GM21786 (cell line): ENCODE measurements around the gene GPR160.

Source experiments
- ATAC-seq: cut with Tn5 transposase; IDR thresholded peaks from one replicate; pipeline ENCODE4 v1.9.1; 2021; ENCODE audit not compliant: unreplicated experiment

GPR160 gene

DNA sequence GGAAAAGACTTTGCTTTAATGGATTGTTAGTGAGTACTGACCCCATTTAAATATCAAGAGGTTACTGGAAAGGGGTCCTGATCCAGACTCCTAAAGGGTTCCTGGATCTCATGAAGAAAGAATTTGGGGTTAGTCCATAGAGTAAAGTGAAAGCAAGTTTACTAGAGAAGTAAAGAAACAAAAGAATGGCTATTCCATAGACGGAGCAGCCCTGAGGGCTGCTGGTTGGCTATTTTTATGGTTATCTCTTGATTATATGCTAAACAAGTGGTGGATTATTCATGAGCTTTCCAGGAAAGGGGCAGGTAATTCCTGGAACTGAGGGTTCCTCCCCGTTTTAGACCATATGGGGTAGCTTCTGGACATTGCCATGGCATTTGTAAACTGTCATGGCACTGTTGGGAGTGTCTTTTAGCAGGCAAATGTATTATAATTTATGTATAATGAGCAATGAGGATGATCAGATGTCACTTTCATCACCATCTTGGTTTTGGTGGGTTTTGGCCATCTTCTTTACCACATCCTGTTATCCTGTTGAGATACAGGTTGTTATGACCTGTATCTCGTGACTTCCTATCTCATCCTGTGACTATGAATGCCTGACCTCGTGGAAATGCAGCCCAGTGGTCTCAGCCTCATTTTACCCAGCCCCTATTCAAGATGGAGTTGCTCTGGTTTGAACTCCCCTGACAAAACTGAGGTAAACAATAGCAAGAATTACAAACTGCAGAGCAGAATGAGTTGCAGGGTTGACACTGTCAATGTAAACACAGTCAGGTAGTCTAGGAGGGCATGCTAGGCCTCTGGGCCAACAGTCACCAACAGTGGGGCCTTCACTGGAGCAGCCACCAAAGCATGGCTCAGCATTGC is 10.3 kb upstream of the GPR160 start:
- no peak for ATAC-seq

DNA sequence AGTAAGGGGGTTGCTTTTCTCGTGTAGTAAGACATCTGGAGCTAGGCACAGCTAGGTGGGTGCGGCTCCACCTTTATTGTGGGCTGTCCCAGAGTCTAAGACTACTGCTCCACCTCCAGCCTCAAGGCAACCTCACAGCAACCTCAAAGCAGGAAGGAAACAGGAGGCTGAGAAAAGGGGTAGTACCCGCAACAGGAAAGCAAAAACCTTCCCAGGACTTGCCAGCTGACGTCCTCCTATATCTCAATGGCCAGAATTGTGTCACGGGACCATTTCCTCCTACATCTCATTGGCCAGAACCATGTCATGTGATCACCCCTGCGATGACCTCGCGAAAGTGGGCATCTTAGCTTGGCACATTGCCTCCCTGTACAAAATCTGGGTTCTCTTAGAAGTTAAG is 4.3 kb upstream of the GPR160 start:
- no peak for ATAC-seq

DNA sequence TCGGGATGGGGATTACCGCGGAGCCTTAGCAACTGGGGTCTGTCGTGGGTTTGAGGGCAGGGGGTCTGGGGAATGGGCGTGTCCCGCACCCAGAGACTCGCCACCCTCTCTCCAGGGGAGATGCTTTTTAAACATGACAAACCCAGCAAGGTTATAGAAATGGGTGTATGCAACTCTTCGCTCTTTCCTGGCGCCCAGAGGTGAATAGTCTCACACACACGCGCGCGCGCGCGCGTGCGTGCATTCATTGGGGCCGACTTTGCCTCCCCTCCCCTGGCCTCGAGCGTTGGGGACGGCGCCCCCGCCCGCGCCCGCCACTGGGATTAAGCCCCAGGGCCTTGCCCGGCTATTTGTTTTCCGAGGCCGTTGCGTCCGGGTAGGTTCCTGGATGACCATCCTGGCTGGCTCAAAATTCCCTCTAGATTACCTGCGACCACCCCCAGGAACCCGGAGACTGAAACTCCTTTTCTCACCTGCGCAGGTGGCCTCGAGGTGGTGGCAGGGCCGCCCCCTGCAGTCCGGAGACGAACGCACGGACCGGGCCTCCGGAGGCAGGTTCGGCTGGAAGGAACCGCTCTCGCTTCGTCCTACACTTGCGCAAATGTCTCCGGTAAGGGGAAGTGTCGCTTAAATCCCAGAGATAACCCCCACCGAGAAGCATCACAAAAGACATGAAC is 777 bp downstream of the GPR160 start:
- ATAC-seq, result no peak

DNA sequence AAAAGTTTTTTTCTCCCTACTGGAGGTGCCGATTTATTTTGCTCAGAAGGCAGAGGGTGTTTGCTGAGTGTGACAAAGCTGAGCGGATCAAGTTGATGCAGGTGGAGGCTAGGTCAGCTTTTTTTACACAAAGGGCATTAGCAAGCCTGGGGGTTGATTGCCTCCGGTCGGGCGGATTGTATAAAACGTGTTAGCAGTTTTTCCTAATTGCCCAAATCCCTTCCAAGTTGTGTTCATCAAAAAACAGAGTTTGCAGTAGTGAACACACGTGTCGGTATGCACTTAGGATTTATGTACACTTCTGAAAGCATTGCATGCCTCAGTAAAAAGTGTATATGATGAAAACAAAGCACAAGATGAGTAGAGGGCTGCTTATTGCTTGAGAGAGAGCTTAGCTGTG is 2.6 kb downstream of the GPR160 start:
- ATAC-seq, result no peak

DNA sequence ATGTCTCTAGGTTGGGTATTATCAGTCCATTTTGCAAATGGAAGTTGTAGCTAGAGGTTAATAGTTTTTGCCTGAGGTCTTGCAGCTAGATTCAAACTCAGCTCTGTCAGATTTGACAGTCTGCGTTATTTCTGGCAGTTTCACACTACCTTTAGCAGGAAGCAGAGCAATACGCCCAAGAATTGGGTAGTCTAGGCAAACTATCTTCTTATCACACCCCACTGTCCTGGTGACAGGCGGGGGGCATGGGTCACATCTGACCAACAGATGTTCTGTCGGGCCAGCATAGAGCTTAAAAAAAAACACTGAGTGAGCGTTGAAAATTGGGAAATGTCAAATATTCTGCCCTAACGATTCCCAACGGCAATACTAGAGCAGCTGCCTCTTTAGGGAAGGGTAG is 5.7 kb downstream of the GPR160 start:
- ATAC-seq, result no peak

DNA sequence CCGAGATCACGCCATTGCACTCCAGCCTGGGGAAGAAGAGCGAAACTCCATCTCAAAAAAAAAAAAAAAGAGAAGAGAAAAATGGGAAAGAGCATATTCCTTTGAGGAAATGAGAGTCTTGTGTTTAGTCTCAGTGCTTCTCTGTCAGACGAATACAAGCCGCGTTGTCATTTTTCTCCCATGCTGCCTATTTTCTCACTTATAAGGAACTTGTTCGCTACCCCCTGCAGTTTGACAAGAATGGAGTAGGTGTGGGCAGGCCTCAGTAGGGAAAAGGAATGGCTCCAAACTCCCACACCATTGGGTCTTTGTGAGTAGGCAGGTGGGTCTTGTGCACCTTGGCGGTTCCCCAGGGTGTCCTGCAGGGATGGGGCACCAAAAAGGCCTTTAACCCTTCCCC is 6.5 kb downstream of the GPR160 start:
- ATAC-seq, result no peak

DNA sequence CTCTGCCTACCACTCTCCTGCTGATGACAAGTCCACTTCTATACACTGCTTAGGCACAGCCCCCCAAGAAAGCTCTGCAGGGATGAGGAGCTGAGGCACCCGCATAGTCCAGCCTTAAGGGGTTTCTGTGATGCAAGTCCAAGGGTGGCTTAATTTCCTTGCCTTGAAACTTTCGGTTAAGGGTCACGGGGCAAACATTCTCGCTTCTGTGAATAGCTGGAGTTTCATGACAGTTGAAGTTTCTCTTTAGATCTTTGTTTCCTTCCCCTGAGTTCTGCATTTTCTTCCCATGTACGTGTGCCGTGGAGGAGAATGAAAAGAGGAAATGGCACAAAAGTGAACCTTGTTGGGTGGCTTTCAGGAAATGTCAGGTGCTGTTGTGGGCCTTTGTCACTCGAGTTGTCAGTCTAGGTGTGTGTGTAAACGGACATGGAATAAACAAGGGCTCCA is 7.0 kb downstream of the GPR160 start:
- ATAC-seq, result peak; percentile 88

DNA sequence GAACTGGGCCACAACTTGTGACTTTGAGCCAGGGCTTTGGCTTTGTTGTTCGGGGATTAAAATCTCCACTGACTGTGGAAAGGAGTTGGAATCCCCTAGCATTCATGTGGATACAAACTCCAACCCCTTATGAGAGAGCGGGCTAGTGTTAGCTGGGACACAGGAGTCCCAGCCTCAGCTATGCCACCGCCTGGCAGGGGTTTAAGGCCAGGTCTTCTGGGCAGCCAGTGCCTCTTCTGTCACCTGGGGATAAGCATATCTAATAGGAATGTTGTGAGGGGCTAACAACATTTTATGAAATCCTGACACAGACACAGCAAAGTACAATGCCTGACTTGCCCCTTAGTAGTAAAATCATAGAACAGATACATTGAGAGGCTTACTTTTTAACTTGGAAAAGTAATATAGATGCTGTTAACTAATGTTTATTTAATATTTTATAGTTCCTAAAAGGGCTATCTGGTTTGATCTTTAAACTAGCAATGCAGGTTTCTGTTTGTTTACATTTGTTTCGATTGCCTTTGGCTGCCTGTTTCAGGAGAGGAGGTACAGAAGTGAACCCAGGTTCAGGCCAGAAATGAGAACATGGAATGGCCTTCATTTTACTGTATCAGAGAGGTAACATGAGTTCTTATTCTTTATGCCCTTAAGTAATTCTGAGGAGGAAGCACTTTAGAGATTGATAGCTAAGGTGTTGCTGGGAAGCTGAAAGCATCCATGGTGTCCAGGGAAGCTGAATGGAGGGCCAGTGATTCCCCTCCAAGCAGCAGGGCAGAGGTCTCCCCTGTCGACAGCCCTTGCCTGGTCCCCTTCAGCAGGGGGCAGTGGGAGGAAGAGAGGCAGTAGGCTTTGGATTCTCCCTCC is 8.7 kb downstream of the GPR160 start:
- no peak for ATAC-seq

DNA sequence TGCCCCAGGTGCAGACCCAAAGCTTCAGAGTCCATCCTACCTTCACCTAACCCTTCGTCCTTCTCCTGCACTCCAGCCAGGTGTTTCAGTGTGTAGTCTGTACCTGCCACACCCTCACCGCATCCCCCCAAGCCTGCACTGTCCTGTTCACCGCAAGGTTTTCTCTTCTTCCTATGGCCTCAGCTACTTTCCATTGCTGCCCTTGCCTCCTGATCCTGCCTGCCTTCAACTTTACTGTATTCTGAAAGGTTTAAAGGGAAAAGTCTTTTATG is 9.3 kb downstream of the GPR160 start:
- ATAC-seq, result no peak

DNA sequence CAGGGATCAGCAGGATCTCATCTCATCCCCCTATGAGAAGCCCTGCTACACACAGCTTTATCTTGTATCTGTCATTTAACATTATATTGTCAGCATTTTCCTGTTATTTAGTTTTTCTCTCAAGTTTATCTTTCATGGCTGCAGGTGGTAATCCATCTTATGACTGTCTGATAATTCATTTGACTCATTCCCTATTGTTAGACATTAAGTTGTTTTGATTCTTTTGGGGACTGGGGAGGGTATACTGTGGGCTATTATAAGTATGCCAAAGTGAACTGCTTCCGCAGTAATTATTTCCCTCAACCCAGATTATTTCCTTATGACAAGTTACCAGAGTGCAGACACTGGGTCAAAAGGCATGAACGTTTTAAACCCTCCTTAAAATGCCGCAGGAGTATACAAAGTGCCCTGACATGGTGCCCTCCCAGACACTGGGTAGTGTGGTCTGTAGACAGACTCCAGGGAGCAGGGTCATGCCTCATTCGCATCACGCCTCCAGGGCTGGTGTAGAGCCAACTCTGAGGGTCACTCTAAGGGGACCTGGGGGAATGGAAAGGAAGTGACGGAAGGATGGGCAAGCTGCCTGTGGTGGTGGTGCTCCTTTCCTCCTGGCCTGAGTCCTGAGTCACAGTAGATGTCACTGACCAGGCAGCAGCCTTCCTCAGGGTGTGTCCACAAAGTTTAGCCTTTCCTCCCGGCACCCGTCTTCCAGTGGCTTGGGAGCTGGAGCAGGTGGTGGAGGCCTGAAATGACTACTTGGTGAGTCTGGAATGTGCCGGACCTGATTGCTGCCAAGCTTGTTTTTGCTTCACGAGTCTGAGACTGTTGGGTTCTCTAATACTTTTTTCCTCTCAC is 11.6 kb downstream of the GPR160 start:
- no peak for ATAC-seq

DNA sequence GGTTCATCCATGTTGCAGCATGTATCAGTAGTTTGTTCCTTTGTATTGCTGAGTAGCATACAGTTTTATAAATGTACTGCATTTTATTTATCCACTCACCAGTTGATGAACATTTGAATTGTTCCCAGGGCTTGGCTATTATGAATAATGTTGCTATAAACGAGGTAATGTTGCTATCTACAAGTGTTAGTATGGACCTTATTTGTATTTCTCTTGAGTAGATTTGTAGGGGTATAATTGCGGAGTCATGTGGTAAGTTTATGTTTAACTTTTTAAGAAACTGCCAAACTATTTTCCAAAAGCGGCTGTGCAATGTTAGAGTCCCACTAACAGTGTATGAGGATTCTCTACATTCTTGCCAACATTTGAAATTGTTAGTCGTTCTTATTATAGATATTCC is 13.0 kb downstream of the GPR160 start:
- ATAC-seq, result no peak

DNA sequence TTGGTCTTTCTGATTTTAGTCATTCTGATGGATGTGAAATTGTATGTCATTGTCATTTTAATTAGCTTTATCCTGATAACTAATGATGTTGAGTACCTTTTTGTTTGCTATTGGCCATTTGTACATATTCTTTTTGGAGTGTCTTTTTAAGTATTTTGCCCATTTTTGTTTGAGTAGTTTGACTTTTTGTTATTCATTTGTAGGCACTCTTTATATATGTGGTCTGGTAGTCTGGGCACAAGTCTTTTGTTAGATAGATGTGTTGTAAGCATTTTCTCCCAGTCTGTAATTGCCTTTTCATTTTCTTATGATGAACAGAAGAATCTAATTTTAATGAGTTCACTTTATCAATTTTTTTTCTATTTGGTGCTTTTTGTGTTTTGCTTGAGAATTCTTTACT is 14.6 kb downstream of the GPR160 start:
- no peak for ATAC-seq

DNA sequence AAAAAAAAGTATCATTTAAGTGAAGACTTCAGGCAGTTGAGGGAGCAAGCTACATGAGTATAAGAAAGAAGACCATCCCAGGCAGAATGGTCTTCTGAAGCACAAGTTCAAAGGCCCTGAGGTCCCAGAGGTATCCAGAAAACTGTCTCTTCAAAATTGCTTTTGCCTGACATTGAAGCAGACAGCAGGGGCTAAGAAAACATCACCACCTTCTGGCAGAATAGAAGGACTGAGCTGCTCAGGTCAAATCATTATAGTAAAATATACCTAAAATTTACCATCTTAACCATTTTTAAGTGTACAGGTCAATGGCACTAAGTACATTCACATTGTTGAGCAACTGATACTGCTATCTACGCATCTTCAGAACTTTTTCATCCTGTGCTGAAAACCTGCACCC is 16.4 kb downstream of the GPR160 start:
- ATAC-seq, result no peak

DNA sequence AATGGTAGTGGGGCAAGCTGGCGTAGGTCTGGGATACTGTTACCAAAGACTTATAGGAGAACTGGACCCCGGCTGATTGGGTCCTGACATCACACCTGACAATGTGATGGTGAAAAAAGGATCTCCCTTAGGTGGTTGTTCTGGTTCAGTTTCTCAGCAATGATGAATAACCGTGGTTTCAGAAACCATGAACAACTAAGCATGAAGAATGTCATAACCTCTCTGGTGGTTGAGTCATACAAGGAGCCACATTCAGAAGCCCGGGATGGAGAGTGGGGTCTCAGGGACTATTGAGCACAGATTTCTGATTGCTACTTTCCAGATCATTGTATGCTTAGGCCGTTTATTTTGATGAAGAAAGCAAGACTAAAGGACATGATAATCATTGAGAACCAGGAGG is 17.4 kb downstream of the GPR160 start:
- ATAC-seq, result peak; percentile 60

DNA sequence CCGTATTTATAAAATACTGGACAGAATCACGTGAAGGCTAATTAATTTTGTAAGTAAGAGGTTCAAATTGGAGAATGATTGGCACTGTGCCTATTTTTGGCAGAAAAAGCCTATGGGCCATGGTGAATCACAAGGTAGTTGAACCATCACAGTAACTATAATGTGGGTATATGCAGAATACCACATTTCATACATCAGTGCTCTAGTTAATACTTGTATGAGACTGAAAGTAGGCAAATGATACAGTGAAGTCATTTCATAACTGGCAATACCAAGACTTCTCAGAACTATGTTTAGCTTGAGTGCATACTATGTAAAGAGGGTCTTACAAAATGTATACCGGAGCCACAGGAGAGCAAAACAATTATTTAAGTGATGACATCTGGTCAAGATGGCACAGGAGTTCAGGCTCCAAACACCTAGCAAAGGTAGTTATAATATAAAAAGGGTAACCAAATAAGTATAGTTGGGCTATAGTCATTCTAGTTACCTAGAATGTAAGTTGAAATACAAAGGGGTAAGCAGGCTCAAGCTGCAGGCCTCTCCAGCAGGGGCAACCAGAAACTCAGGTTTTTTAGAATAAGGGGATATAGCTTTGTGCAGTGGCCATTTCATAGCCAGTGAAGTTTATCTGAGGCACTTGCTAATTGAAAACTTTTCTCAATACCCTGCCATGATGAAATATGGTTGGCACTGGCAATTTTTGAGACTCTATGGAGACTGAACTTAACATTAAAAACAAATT is 19.1 kb downstream of the GPR160 start:
- ATAC-seq, result peak; percentile 93

DNA sequence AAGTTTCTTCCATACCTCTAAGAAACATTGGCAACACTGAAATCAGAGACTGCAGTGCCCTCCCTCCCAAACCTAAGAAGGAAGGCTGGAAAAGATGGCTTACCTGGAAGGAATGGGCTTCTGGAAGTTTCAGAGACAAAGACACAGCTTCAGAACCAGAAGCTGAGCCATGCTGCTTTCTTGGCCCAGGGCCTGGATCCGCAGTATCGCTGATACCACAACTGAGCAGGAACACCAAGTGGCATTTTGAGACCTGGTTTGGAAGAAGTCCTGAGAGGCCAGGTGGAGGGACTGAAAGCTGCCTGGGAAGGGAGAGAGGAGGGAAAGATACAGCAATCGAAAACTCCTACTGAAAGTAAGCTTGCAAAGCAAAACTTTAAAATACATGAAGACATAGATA is 19.8 kb downstream of the GPR160 start:
- ATAC-seq, result no peak

DNA sequence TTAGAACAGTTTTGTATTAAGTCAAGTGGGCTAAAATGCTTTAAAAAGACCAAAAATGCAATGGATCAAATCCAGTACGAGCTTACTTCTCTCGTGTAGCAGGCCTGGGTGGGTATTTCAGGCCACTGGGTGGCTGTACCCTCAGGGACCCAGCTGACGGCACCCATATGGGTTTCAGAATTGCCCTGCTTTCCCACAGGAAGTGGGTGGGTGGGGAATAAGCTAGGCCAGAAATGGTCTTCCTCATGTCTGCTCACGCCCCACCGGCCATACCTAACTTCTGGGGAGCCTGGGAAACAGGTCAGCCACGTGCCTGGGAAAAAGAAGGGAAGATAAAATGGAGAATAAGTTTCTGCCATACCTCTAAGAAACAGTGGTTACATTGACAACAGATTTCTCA is 20.3 kb downstream of the GPR160 start:
- ATAC-seq, result no peak

DNA sequence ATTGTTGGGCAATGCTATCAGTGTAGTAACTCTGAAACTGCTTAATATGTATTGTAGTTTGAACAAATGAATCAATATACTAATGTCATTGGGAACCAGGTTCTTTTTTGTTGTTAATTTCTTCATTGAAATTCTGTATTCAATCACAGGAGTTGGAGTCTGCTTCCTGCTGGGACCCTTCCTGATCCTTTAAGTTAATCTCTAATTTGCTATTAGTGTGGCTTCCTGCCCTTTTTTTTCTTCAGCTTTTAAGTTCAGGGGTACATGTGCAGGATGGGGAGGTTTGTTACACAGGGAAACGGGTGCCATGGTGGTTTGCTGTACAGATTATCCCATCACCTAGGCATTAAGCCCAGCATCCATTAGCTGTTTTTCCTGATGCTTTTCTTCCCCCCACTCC is 21.7 kb downstream of the GPR160 start:
- ATAC-seq, result no peak

DNA sequence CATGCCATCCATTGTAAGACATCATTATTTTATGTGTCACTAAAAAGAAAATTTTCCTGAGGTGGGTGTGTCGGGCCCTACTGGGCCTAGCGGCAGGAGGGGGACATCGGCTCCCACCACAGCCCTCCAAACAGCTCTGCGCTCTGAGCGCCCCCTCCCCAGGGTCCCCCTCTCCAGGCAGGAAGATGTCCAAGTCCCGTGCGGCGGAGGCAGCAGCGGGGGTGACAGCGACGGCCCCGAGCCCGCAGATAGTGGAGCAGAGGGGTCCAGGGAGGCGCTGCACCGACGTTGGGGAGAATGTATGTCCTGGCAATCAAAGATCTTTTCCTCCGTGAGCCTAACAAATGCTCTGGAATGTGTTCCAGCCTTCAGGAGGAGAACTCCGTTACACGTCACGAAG is 24.3 kb downstream of the GPR160 start:
- ATAC-seq, result no peak

DNA sequence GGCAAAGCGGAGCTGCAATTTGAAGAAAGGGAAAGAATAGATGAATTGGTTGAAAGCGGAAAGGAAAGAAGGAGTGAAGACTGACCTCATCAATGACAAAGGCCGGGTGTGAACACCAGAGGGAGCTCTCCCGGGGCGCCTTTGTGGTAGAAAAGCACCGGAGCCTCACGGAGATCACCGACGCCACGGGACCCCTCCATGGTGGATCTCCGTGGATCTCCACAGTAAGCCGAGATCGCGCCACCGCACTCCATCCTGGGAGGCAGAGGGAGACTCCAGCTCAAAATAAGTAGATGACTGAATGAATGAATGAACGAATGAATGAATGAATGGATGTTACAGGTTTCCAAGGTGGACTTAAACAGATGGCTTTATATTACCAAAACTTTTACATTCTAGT is 25.0 kb downstream of the GPR160 start:
- ATAC-seq, result no peak
